H9 (cell line): ENCODE data around the gene LRRK1. TPM values are rescaled to one million over a fixed set of nuclear protein-coding genes. Genes with fewer than 3 reads are reported as not detected.

Experiments
- DNase-seq: peaks from one replicate; pipeline ENCODE4 v3.0.0-alpha.2; 2017
- H2AFZ ChIP-seq: one replicate; pipeline ENCODE4 v1.6.1; 2013; ENCODE audit warnings: mild to moderate bottlenecking, low read length, control low read depth, moderate library complexity
- H2AK5ac ChIP-seq: 2 replicates; pipeline ENCODE4 v1.6.1; 2013; ENCODE audit warnings: low read length, control low read depth, mixed read lengths; ENCODE audit not compliant: insufficient read length
- H2BK120ac ChIP-seq: one replicate; pipeline ENCODE4 v1.6.1; 2013; ENCODE audit warnings: low read depth, mild to moderate bottlenecking, low read length, control low read depth, inconsistent platforms; ENCODE audit not compliant: poor library complexity, severe bottlenecking
- H2BK12ac ChIP-seq: 2 replicates; pipeline ENCODE4 v1.6.1; 2013; ENCODE audit warnings: low read length, control low read depth, mixed read lengths, low read depth; ENCODE audit not compliant: insufficient read length
- H2BK15ac ChIP-seq: 2 replicates; pipeline ENCODE4 v1.6.1; 2013; ENCODE audit warnings: low read depth, low read length, control low read depth
- H2BK20ac ChIP-seq: one replicate; pipeline ENCODE4 v1.6.1; 2013; ENCODE audit warnings: low read depth, mild to moderate bottlenecking, low read length, control low read depth, inconsistent platforms; ENCODE audit not compliant: poor library complexity, severe bottlenecking
- H2BK5ac ChIP-seq: 2 replicates; pipeline ENCODE4 v1.6.1; 2013; ENCODE audit warnings: low read length, control low read depth, mixed read lengths; ENCODE audit not compliant: insufficient read length
- H3K14ac ChIP-seq: 2 replicates; pipeline ENCODE4 v1.6.1; 2013; ENCODE audit warnings: low read length, control low read depth; ENCODE audit not compliant: insufficient read depth
- H3K18ac ChIP-seq: 2 replicates; pipeline ENCODE4 v1.6.1; 2013; ENCODE audit warnings: low read depth, mild to moderate bottlenecking, mixed read lengths, low read length, control low read depth; ENCODE audit not compliant: insufficient read length
- H3K23ac ChIP-seq: 2 replicates; pipeline ENCODE4 v1.6.1; 2013; ENCODE audit warnings: low read length, control low read depth, mixed read lengths, low read depth; ENCODE audit not compliant: insufficient read length
- H3K23me2 ChIP-seq: 2 replicates; pipeline ENCODE4 v1.6.1; 2013; ENCODE audit warnings: low read depth, mild to moderate bottlenecking, mixed read lengths, low read length, control low read depth; ENCODE audit not compliant: insufficient read length, poor library complexity, severe bottlenecking
- H3K27ac ChIP-seq: 2 replicates; pipeline ENCODE4 v1.5.1; 2013; ENCODE audit warnings: low read length, control low read depth, mixed read lengths, low read depth; ENCODE audit not compliant: insufficient read length
- H3K27me3 ChIP-seq: 2 replicates; pipeline ENCODE4 v1.6.1; 2013; ENCODE audit warnings: low read length, control low read depth, inconsistent platforms; ENCODE audit not compliant: insufficient read depth
- H3K4ac ChIP-seq: 2 replicates; pipeline ENCODE4 v1.6.1; 2013; ENCODE audit warnings: low read depth, mild to moderate bottlenecking, control low read depth, inconsistent platforms, low read length, moderate library complexity
- H3K4me1 ChIP-seq: 2 replicates; pipeline ENCODE4 v1.6.1; 2013; ENCODE audit warnings: low read length, control low read depth, inconsistent platforms; ENCODE audit not compliant: insufficient read depth
- H3K4me2 ChIP-seq: 2 replicates; pipeline ENCODE4 v1.6.1; 2013; ENCODE audit warnings: low read length, control low read depth, mixed read lengths; ENCODE audit not compliant: insufficient read length, insufficient read depth
- H3K56ac ChIP-seq: 2 replicates; pipeline ENCODE4 v1.6.1; 2013; ENCODE audit warnings: low read depth, mild to moderate bottlenecking, mixed read lengths, low read length, control low read depth; ENCODE audit not compliant: insufficient read length
- H3K79me1 ChIP-seq: 2 replicates; pipeline ENCODE4 v1.6.1; 2013; ENCODE audit warnings: low read depth, mild to moderate bottlenecking, moderate library complexity, low read length, control low read depth, inconsistent platforms; ENCODE audit not compliant: insufficient read depth, poor library complexity, severe bottlenecking
- H3K79me2 ChIP-seq: 2 replicates; pipeline ENCODE4 v1.6.1; 2013; ENCODE audit warnings: low read length, control low read depth, inconsistent platforms; ENCODE audit not compliant: insufficient read depth
- H3K9ac ChIP-seq: 2 replicates; pipeline ENCODE4 v1.6.1; 2013; ENCODE audit warnings: low read length, control low read depth, mixed read lengths; ENCODE audit not compliant: insufficient read length; ENCODE audit errors: extremely low read depth
- H3K9me3 ChIP-seq: one replicate; pipeline ENCODE4 v1.6.1; 2013; ENCODE audit warnings: low read depth, low read length, inconsistent platforms; ENCODE audit not compliant: control insufficient read depth
- H3T11ph ChIP-seq: one replicate; pipeline ENCODE4 v1.6.1; 2013; ENCODE audit warnings: mild to moderate bottlenecking, low read length, control low read depth, inconsistent platforms
- H4K20me1 ChIP-seq: one replicate; pipeline ENCODE4 v1.6.1; 2013; ENCODE audit not compliant: control insufficient read depth, insufficient read length, insufficient read depth
- H4K5ac ChIP-seq: 2 replicates; pipeline ENCODE4 v1.6.1; 2013; ENCODE audit warnings: low read depth, mild to moderate bottlenecking, mixed read lengths, low read length, control low read depth; ENCODE audit not compliant: insufficient read length
- H4K8ac ChIP-seq: replicated peaks from 2 replicates; pipeline ENCODE4 v1.6.1; 2013; ENCODE audit warnings: low read length, control low read depth, mixed read lengths, low read depth; ENCODE audit not compliant: insufficient read length
- H4K91ac ChIP-seq: 2 replicates; pipeline ENCODE4 v1.6.1; 2013; ENCODE audit warnings: low read depth, mild to moderate bottlenecking, moderate library complexity, mixed read lengths, low read length, control low read depth; ENCODE audit not compliant: insufficient read length
- H3K27ac Mint-ChIP-seq, 3 experiments: 2 replicates in 2 of 3; 3 replicates in 1 of 3; pipeline ENCODE4 v1.8.0; 2020 to 2021; ENCODE audit warnings: mixed read lengths in 3 of 3, mild to moderate bottlenecking in 1 of 3, moderate library complexity in 1 of 3
- H3K27me3 Mint-ChIP-seq: 2 replicates; pipeline ENCODE4 v1.8.0; 2021; ENCODE audit warnings: low read depth, mild to moderate bottlenecking, moderate library complexity, mixed read lengths
- H3K36me3 Mint-ChIP-seq, 3 experiments: 2 replicates in 2 of 3; 3 replicates in 1 of 3; pipeline ENCODE4 v1.8.0; 2020 to 2021; ENCODE audit warnings: low read depth in 3 of 3, mixed read lengths in 3 of 3; ENCODE audit not compliant: insufficient read depth in 1 of 3
- H3K4me1 Mint-ChIP-seq, 2 experiments: 2 replicates each; pipeline ENCODE4 v1.8.0; 2020; ENCODE audit warnings: mixed read lengths in 2 of 2
- H3K4me3 Mint-ChIP-seq, 2 experiments: 2 replicates in 1 of 2; 3 replicates in 1 of 2; pipeline ENCODE4 v1.8.0; 2020 to 2021; ENCODE audit warnings: mild to moderate bottlenecking in 2 of 2, mixed read lengths in 2 of 2, moderate library complexity in 1 of 2
- H3K9me3 Mint-ChIP-seq, 2 experiments: 2 replicates in 1 of 2; 3 replicates in 1 of 2; pipeline ENCODE4 v1.8.0; 2020; ENCODE audit warnings: mild to moderate bottlenecking in 2 of 2, mixed read lengths in 2 of 2, moderate library complexity in 1 of 2
- CTCF ChIP-seq: fragments of 200-600 bp; sonication (generic); conservative IDR thresholded peaks from 3 replicates; pipeline ENCODE4 v1.8.0; 2021; ENCODE audit warnings: antibody characterized with exemption, mild to moderate bottlenecking
- WGBS: extraction: QIAGEN DNeasy Blood & Tissue Kit; methylation state at CpG from one replicate; pipeline ENCODE4 v1.1.7; 2013; ENCODE audit warnings: missing lambda C conversion rate, low lambda C conversion rate, mixed read lengths; ENCODE audit not compliant: insufficient read length; ENCODE audit errors: extremely low coverage; 5-methylcytosine and 5-hydroxymethylcytosine counted together
- total RNA-seq: library from RNA; stranded (reverse); gene quantifications from 2 replicates; pipeline ENCODE4 v1.2.1, GENCODE V29; 2021

The LRRK1 gene
- total RNA-seq, 1 experiment from 2014 or later: 4.0 TPM

DNA sequence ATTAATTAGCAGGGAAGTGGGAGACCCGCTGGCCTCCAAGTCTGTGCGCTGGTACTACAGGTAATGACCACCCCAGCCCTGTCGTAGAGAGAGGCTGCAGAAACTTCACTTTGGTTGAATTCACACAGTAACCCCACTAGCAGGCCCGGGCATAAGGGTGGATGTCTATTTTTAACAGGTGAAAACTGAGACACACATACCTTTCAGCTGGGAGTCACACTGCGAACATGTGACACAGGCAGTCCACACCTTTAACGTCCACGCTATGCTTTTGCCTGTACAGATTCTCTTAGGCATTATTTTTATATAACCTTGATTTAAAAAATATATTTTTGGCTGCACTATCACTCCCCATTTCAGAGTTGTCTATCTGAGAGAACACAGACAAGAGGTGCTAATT is 3.9 kb downstream of the LRRK1 start:
- H2BK120ac ChIP-seq: no peak overlapping the region
- H2BK12ac ChIP-seq: no peak overlapping the region
- no peak overlapping the region for H3K9ac ChIP-seq
- no peak overlapping the region for H2BK20ac ChIP-seq
- peaks cover 28% of the 10 kb centered on the region for H3K27me3 ChIP-seq
- no peaks in the 10 kb centered on the region for H3K4me1 ChIP-seq
- no peak for TF ChIP-seq CTCF
- H3K36me3 Mint-ChIP-seq: no peaks in the 10 kb centered on the region; a peak in 1 of 7 replicates
- no peak overlapping the region for H3K4me3 Mint-ChIP-seq
- no peak overlapping the region for H2BK15ac ChIP-seq
- H3K9me3 ChIP-seq: no peaks in the 10 kb centered on the region
- no peak overlapping the region for H3K27ac Mint-ChIP-seq
- no peaks in the 10 kb centered on the region for H4K20me1 ChIP-seq
- no peak overlapping the region for H2BK5ac ChIP-seq
- no CpG with 5 or more reads among the region's 7 CpGs for WGBS
- H2AK5ac ChIP-seq: no peak overlapping the region
- H3K18ac ChIP-seq: no peak overlapping the region
- H3K4ac ChIP-seq: no peak overlapping the region
- no peak overlapping the region for H3K4me2 ChIP-seq
- H3T11ph ChIP-seq: no peak overlapping the region
- H3K14ac ChIP-seq: no peak overlapping the region
- no peak overlapping the region for H4K8ac ChIP-seq
- H3K27me3 Mint-ChIP-seq: peaks cover 78% of the 10 kb centered on the region
- H3K4me1 Mint-ChIP-seq: peaks cover 6 to 8% of the 10 kb centered on the region in 2 experiments; a peak in 3 of 4 replicates
- H3K23me2 ChIP-seq: peaks cover 12% of the 10 kb centered on the region
- H3K23ac ChIP-seq: no peak overlapping the region
- DNase-seq: no peak
- H4K5ac ChIP-seq: no peak overlapping the region
- H3K56ac ChIP-seq: no peak overlapping the region
- H3K79me2 ChIP-seq: no peaks in the 10 kb centered on the region
- H3K27ac ChIP-seq: no peak overlapping the region
- H3K9me3 Mint-ChIP-seq: no peaks in the 10 kb centered on the region; a peak in 1 of 5 replicates
- no peaks in the 10 kb centered on the region for H3K79me1 ChIP-seq
- H4K91ac ChIP-seq: no peak overlapping the region
- H2AFZ ChIP-seq: no peak overlapping the region
